NCI-H526 treated with DMSO at 0.1 percent for 48 hours (cell line): ENCODE results near the gene ACP7.
"Not testable (repeated sequence)": the region's sequence is repeated elsewhere in the genome, so short reads cannot be mapped to it uniquely, and the experiment has no call there.

Experiments
- DNase-seq: peaks from one replicate; lab custom pipeline; 2025; lab: John Stamatoyannopoulos, UW

Gene ACP7

GRCh38 chr19:39078436-39079200 lies 5.5 kb upstream of the ACP7 start:
- DNase-seq, result no peak

GRCh38 chr19:39080431-39080830 lies 3.7 kb upstream of the ACP7 start:
- DNase-seq, result peak; percentile 92

GRCh38 chr19:39082167-39082566 lies 2.0 kb upstream of the ACP7 start:
- DNase-seq, result no peak

GRCh38 chr19:39082745-39083598 lies 1.2 kb upstream of the ACP7 start:
- DNase-seq, result no peak

- DNase-seq, result no peak
Observed at GRCh38 chr19:39083599-39083982, 577 bp upstream of the ACP7 start.

- DNase-seq, result no peak
Observed at GRCh38 chr19:39084732-39085080, 538 bp downstream of the ACP7 start.

GRCh38 chr19:39085392-39085791 lies 1.2 kb downstream of the ACP7 start:
- DNase-seq, result no peak

- no peak for DNase-seq
Observed at GRCh38 chr19:39086386-39086785, 2.2 kb downstream of the ACP7 start.

- DNase-seq, result no peak
Observed at GRCh38 chr19:39087907-39088686, 3.9 kb downstream of the ACP7 start.

- not testable (repeated sequence) for DNase-seq
Observed at GRCh38 chr19:39090016-39090415, 5.8 kb downstream of the ACP7 start.

GRCh38 chr19:39090881-39091280 lies 6.7 kb downstream of the ACP7 start:
- no peak for DNase-seq

- not testable (repeated sequence) for DNase-seq
Observed at GRCh38 chr19:39095799-39096540, 11.8 kb downstream of the ACP7 start.

- DNase-seq, result no peak
Observed at GRCh38 chr19:39097299-39097698, 13.1 kb downstream of the ACP7 start.

- no peak for DNase-seq
Observed at GRCh38 chr19:39097721-39098120, 13.6 kb downstream of the ACP7 start.

GRCh38 chr19:39098365-39099269 lies 14.4 kb downstream of the ACP7 start:
- no peak for DNase-seq

- no peak for DNase-seq
Observed at GRCh38 chr19:39099341-39099740, 15.2 kb downstream of the ACP7 start.

- no peak for DNase-seq
Observed at GRCh38 chr19:39100500-39101166, 16.5 kb downstream of the ACP7 start.

- DNase-seq, result no peak
Observed at GRCh38 chr19:39103151-39103550, 19.0 kb downstream of the ACP7 start.

- DNase-seq, result no peak
Observed at GRCh38 chr19:39104186-39104596, 20.0 kb downstream of the ACP7 start.

- DNase-seq, result no peak
Observed at GRCh38 chr19:39106194-39106593, 22.0 kb downstream of the ACP7 start.
